Measurements from ENCODE around the gene TPRN. TPM values are rescaled to one million over a fixed set of nuclear protein-coding genes. Genes with fewer than 3 reads are reported as not detected.

Gene TPRN
- total RNA-seq, 4 donors from 2014 or later = 76.2 to 228 (median 117) TPM

GRCh38 chr9:137191245-137191644, 9.3 kb downstream of the TPRN start:
- Histone ChIP-seq H3K27me3 (no peaks in the 10 kb centered on the region), H3K4me1 (peaks cover 31 to 63% (median 55%) of the 10 kb centered on the region in 4 donors), H3K9me3 (no peaks in the 10 kb centered on the region), H3K27ac (peak overlapping the region in 1 of 4 donors; percentile 94), H3K4me3 (no peak overlapping the region), H3K36me3 (no peaks in the 10 kb centered on the region)
- no peak for DNase-seq
- TF ChIP-seq CTCF (IDR thresholded peaks at IDR 0.05) (no peak), EP300 (IDR thresholded peaks at IDR 0.05; ENCODE audit: low read depth) (no peak), POLR2AphosphoS5 (IDR thresholded peaks at IDR 0.05) (no peak)
- intact Hi-C loops (cut with DNase I; ENCODE audit: low total_unique reads) = no loop called here
- 52% methylated on average over 2 of the region's 3 CpGs; no CpG with 5 or more reads in 1 of the 2 donors for WGBS, 2 donors (ENCODE audit: low coverage in 1 of 2)
- in situ Hi-C loops (cut with MboI; ENCODE audit: low pct_ligation_motif_present in 1 of 4, low pct_unique_long_range_greater_than_20kb in 1 of 4, low sequenced_read_pairs in 3 of 4) = no loop called here

GRCh38 chr9:137190315-137190856, 10.2 kb downstream of the TPRN start:
- Histone ChIP-seq H3K4me1 (peaks cover 36 to 60% (median 52%) of the 10 kb centered on the region in 4 donors), H3K27me3 (no peaks in the 10 kb centered on the region), H3K36me3 (no peaks in the 10 kb centered on the region), H3K4me3 (peak overlapping the region in 1 of 4 donors; percentile 98), H3K27ac (peak overlapping the region; percentile 94 to 99 (median 97)), H3K9me3 (no peaks in the 10 kb centered on the region)
- intact Hi-C loops (cut with DNase I; ENCODE audit: low total_unique reads) = no loop called here
- DNase-seq = no peak
- WGBS, 2 donors (ENCODE audit: low coverage in 1 of 2) = 74% methylated on average over 9 of the region's 9 CpGs; no CpG with 5 or more reads in 1 of the 2 donors
- TF ChIP-seq POLR2AphosphoS5 (IDR thresholded peaks at IDR 0.05) (peak in 1 of 3 donors; percentile 11), CTCF (IDR thresholded peaks at IDR 0.05) (no peak), POLR2A (IDR thresholded peaks at IDR 0.05) (no peak), EP300 (IDR thresholded peaks at IDR 0.05; ENCODE audit: low read depth) (no peak)
- in situ Hi-C loops (cut with MboI; ENCODE audit: low pct_ligation_motif_present in 1 of 4, low pct_unique_long_range_greater_than_20kb in 1 of 4, low sequenced_read_pairs in 3 of 4) = no loop called here

GRCh38 chr9:137189297-137190295, 10.9 kb downstream of the TPRN start:
- no peaks in the 10 kb centered on the region for H3K36me3 ChIP-seq
- H3K27me3 ChIP-seq = no peaks in the 10 kb centered on the region
- peaks cover 36 to 52% (median 45%) of the 10 kb centered on the region in 4 donors for H3K4me1 ChIP-seq
- intact Hi-C loops (cut with DNase I; ENCODE audit: low total_unique reads) = no loop called here
- H3K27ac ChIP-seq = peak overlapping the region; percentile 94 to 99 (median 97)
- H3K9me3 ChIP-seq = no peaks in the 10 kb centered on the region
- in situ Hi-C loops (cut with MboI; ENCODE audit: low pct_ligation_motif_present in 1 of 4, low pct_unique_long_range_greater_than_20kb in 1 of 4, low sequenced_read_pairs in 3 of 4) = no loop called here
- TF ChIP-seq POLR2A (IDR thresholded peaks at IDR 0.05) (no peak), EP300 (IDR thresholded peaks at IDR 0.05; ENCODE audit: low read depth) (no peak), CTCF (IDR thresholded peaks at IDR 0.05) (no peak)
- peak overlapping the region; percentile 31 to 98 (median 78) for H3K4me3 ChIP-seq
- WGBS, 2 donors (ENCODE audit: low coverage in 1 of 2) = 18% methylated on average over 21 of the region's 23 CpGs; no CpG with 5 or more reads in 1 of the 2 donors
- no peak for DNase-seq

Measured in transverse colon (tissue), 4 donors.